Measurements from ENCODE around the gene RBM41. TPM values are rescaled to one million over a fixed set of nuclear protein-coding genes. Genes with fewer than 3 reads are reported as not detected.

RBM41 gene
- 10.5 and 12.9 TPM in 2 replicates for total RNA-seq

DNA sequence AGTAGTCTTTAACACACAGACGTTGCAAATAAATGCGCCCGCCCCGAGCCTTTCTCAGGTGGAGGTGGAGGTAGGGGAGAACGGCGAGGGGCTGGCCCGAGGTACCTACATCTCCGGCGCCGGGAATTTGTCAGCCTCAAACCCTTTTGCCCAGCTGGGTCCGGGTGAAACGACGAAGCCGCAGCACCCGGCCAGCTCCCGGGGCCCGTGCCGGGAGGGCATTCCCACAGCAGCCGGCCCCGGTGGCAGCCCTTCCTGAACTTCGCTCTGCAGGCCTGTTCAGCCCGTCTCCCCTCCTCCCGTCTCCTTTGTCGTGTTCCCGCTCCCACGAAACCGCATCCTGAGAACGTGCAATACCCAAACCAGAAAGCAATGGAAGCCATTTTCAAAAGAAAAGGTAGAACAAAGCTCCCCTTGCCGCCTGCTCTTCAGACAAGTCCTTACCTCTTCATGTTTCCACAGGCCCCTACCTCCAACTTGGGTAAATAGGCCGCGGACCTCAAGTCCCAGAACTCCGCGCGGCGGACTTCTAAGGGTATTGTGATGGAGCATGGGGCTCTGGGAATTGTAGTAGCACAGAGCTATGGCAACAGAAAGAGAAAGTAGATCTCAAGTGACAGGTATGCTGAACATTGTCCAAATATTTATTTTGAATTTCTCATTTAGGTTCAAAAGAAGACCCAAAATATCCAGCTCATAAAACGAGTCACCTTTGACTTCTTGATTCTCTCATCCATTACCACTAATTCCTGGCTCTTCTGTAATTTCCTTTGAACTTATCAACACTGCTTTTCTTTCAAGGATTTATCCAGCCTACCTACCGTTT, at the start of gene RBM41:
Gene RBM41, minus strand, starts transcription at position 501 of the 826 bp plus-strand sequence. Its CDS starts 49 bp downstream, at position 452.

Other genes with a start within 250 kb of the RBM41 start
- not detected in 2 replicates for gene RIPPLY1, start 215.5 kb downstream of the RBM41 start, total RNA-seq
- gene CLDN2, start 198.4 kb downstream of the RBM41 start, total RNA-seq: 0.14 TPM in 1 of 2 replicates, not detected in the other
- gene MORC4, start 118.6 kb downstream of the RBM41 start, total RNA-seq: 43.8 and 65.3 TPM in 2 replicates
- gene NUP62CL, start 87.6 kb upstream of the RBM41 start, total RNA-seq: 0.86 TPM in 1 of 2 replicates, not detected in the other
- not detected in 2 replicates for gene DNAAF6, start 87.8 kb upstream of the RBM41 start, total RNA-seq